ENCODE results near the gene SPC24.
A peak's percentile ranks its signal among the peaks of the same experiment; 100 is the strongest.
"Not testable (repeated sequence)": the region's sequence is repeated elsewhere in the genome, so short reads cannot be mapped to it uniquely, and the experiment has no call there.

SPC24 gene

GRCh38 chr19:11196406-11197287 lies 41.1 kb upstream of the SPC24 start:
- H3K4me3 ChIP-seq (ENCODE audit: low read length), result peak overlapping the region; percentile 67
- TF ChIP-seq ZNF274 (IDR thresholded peaks at IDR 0.05; ENCODE audit: low read depth, low read length), result no peak

DNA sequence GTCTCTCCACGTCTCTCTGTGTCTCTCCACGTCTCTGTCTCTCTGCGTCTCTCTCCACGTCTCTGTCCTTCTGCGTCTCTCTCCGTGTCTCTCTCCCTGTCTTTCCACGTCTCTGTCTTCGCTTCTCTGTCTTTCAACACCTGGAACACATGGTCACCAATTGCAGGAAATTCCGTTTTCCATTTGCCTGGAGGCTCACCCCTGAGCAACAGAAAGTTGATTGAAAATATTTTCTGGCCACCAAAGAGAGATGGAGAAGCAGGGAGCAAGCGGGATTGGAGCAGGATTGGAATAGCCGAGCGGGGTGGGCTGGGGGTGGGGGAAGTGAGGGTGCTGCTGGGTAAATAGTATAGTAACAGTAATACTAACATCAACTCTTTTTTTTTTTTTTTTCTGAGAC lies 40.1 kb upstream of the SPC24 start:
- H3K4me3 ChIP-seq (ENCODE audit: low read length), result no peak overlapping the region
- TF ChIP-seq ZNF274 (IDR thresholded peaks at IDR 0.05; ENCODE audit: low read depth, low read length), result no peak

DNA sequence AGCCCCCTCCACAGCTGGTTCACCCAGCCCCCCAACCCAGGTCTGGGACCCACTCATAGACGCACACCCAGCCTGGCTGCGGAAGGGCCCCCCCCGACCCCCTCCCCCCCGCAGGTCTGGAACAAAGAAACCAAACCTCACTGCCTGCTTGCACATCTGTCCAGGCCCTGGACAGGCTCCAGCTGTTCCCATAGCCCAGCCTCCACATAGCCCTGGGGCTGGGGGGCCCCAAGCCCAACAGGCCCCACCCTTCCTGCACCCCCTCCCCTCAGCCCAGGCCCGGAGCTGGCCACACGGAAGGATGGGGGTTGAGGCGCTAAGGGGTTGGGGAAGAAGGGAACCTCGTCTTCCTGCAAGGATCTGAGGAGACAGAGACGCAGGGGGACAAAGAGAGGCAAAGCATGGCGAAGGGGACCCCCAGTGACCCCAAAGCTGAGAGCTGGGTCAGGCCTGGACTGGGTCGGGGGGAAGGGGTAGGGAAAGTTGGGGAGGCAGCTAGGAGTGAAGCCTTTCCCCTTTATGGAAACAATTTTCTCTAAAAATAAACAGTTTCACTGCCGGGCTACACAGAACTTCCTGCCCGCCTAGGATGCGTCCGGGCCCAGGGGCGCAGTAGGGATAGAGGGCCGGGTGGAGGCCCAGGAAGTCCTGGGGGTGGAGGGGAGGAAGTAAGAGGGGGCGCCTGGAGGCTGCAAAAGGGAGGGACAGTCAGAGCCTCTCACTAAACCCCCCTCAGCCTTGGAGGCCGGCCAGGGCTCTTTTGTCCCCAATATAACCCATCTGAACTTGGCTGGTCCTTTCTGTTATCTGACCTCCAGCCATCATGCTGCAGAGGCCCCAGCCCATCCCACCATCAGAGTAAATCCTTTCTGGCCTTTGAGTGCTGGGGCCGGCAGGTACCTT lies 39.3 kb upstream of the SPC24 start:
- no peak for TF ChIP-seq ZNF274 (IDR thresholded peaks at IDR 0.05; ENCODE audit: low read depth, low read length)

GRCh38 chr19:11194173-11194572 lies 38.6 kb upstream of the SPC24 start:
- TF ChIP-seq ZNF274 (IDR thresholded peaks at IDR 0.05; ENCODE audit: low read depth, low read length), result no peak
- no peak overlapping the region for H3K4me3 ChIP-seq (ENCODE audit: low read length)

More for the DNA sequence above, 39.3 kb upstream of the SPC24 start:
- no peak overlapping the region; the same call in 1 of the 2 replicates for H3K4me3 ChIP-seq (ENCODE audit: low read length)

- TF ChIP-seq ZNF274 (IDR thresholded peaks at IDR 0.05; ENCODE audit: low read depth, low read length), result no peak
- H3K4me3 ChIP-seq (ENCODE audit: low read length), result no peak overlapping the region
Observed at GRCh38 chr19:11192957-11193939, 37.7 kb upstream of the SPC24 start.

DNA sequence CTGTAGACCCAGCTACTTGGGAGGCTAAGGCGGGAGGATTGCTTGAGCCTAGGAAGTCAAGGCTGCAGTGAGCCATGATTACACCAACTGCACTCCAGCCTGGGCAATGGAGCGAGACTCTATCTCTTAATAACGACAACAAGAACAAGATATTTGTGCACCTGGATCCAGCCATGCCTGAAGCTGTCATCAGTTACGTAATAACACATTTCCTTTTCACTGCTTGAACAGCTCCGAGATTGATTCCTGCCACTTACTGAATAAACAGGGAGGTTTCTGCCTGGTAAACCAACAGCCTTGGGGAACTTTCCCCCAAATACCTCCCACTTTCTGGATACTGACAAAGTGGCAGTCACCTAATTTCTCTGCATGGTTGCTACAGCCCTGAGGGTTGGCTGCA lies 36.4 kb upstream of the SPC24 start:
- TF ChIP-seq ZNF274 (IDR thresholded peaks at IDR 0.05; ENCODE audit: low read depth, low read length), result no peak
- no peak overlapping the region for H3K4me3 ChIP-seq (ENCODE audit: low read length)

DNA sequence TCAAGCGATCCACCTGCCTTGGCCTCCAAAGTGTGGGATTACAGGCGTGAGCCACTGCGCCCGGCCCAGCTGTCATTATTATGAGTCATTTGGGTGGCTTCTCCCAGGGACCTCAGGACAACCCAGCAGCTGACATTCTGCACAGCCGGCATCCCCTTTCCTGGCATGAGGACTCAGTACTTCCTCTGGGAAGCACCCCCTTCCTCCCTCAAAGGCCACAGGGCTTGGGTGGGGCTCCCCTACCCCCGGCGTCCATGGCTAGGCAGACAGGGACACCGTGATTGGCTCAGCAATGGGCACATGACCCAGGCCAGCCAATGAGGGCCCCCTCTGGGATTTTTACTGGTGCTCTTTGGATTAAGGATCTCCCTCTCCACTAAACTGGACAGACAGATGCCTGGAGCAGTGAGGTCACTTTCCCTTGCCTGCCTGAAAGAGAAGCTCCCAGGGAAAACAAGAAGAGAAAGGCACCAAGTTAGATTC lies 35.7 kb upstream of the SPC24 start:
- no peak overlapping the region for H3K4me3 ChIP-seq (ENCODE audit: low read length)
- TF ChIP-seq ZNF274 (IDR thresholded peaks at IDR 0.05; ENCODE audit: low read depth, low read length), result no peak

GRCh38 chr19:11190501-11190900 lies 34.9 kb upstream of the SPC24 start:
- no peak overlapping the region for H3K4me3 ChIP-seq (ENCODE audit: low read length)
- TF ChIP-seq ZNF274 (IDR thresholded peaks at IDR 0.05; ENCODE audit: low read depth, low read length), result no peak

GRCh38 chr19:11187441-11187840 lies 31.9 kb upstream of the SPC24 start:
- TF ChIP-seq ZNF274 (IDR thresholded peaks at IDR 0.05; ENCODE audit: low read depth, low read length), result no peak
- no peak overlapping the region for H3K4me3 ChIP-seq (ENCODE audit: low read length)

- TF ChIP-seq ZNF274 (IDR thresholded peaks at IDR 0.05; ENCODE audit: low read depth, low read length), result no peak
Observed at GRCh38 chr19:11182994-11183393, 27.4 kb upstream of the SPC24 start.

GRCh38 chr19:11181488-11181887 lies 25.9 kb upstream of the SPC24 start:
- TF ChIP-seq ZNF274 (IDR thresholded peaks at IDR 0.05; ENCODE audit: low read depth, low read length), result no peak
- no peak overlapping the region for H3K4me3 ChIP-seq (ENCODE audit: low read length)

More at GRCh38 chr19:11182994-11183393, 27.4 kb upstream of the SPC24 start:
- H3K4me3 ChIP-seq (ENCODE audit: low read length), result no peak overlapping the region

GRCh38 chr19:11180975-11181374 lies 25.4 kb upstream of the SPC24 start:
- not testable (repeated sequence) for H3K4me3 ChIP-seq (ENCODE audit: low read length)

- no peak overlapping the region for H3K4me3 ChIP-seq (ENCODE audit: low read length)
- TF ChIP-seq ZNF274 (IDR thresholded peaks at IDR 0.05; ENCODE audit: low read depth, low read length), result no peak
Observed at GRCh38 chr19:11180346-11180745, 24.8 kb upstream of the SPC24 start.

Measured in GM08714 (cell line).